ENCODE data around the gene FAT2.
"Not testable (repeated sequence)": the region's sequence is repeated elsewhere in the genome, so short reads cannot be mapped to it uniquely, and the experiment has no call there.

The FAT2 gene

DNA sequence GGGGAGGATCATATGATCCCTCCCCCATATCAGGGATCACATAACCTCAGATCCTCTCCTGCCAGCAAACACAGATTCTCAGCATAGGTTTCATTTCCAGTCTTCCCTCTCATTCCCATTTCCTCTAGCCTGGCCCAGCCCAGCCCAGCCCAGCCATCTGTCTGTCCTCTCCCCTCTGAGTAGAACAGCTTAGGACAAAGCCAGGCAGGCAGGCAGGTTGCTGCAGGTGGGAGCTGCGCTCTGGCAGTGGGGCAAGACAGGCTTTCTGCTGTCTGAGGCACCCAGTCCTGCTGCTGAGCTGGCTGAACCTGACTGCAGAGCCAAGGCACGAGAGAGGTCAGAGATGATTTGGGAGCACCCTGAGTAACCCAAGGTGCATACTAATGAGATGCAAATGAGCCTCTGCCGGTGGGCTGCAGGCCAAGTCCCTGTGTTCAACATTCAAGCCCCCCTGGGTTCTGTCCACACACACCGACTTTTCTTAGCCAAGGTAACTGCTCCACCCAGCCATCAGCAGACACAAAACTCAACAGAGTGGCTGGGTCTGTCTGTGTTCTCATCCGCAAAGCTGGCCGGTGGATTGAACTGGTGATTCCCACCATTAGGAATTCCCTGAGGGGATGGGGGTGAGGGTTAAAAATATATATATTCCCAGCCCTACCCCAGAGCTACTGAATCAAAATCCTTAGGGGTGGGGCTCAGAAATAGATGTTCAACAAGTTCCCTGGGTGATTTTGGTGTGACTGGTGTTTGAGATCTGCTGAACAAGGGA lies 9.1 kb downstream of the FAT2 start:
- in situ Hi-C loops (cut with MboI; ENCODE audit: low sequenced_read_pairs) = no loop called here

DNA sequence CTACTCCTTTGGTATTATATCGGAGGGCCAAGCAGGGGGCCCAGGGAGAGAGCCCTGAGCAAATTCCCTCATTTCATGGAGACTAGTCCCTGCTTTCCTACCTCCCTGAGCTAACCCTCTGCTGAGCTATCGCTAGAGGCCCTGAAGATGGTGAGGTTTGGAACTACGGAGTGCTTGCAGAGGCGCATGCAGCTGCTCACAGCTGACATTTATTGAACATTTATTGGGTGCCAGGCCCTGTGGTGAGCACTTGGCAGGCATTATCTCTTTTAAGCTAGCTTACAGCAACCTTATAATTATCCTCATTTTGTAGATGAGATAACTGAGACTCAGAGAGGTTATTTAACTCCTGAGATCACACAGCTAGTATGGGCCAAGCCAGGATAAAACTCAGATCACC lies 9.8 kb downstream of the FAT2 start:
- in situ Hi-C loops (cut with MboI; ENCODE audit: low sequenced_read_pairs) = no loop called here

DNA sequence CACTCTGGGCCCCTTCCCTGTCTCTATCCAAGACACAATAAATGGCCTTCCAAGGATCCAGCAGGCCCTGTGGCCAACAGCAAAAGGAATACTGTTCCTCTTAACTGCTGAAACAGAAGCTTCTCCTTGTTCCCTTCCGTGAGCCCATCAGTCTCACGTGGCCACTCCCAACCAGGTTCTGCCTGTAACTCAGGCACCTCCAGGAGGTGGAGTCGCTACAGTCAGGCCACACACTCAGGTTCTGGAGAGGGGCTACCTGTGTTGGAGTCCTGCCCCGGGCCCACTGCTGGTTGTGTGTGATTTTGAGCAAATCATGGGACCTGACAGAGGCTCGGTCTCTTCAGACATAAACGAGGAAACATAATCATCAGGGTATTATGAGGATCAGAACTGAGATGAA lies 10.3 kb downstream of the FAT2 start:
- in situ Hi-C loops (cut with MboI; ENCODE audit: low sequenced_read_pairs) = no loop called here

DNA sequence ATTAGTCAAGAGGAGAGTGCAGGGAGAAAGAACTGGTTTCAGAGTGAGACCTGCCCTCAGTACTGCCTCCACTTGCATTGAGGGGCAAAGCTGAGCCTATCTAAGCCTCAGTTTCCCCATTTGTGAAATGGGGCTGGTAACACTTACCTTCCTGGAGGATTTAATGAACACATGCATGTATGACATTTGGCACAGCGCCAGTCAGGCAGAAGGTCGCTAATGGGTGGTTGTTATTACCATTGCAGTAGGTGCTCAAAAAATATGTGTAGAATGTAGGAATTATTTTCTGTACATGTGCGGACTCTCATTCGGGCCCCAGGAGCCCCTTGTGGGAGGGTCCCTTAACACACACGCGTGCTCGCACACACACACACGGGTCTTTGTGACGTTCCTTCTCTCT lies 10.9 kb downstream of the FAT2 start:
- in situ Hi-C loops (cut with MboI; ENCODE audit: low sequenced_read_pairs) = no loop called here

DNA sequence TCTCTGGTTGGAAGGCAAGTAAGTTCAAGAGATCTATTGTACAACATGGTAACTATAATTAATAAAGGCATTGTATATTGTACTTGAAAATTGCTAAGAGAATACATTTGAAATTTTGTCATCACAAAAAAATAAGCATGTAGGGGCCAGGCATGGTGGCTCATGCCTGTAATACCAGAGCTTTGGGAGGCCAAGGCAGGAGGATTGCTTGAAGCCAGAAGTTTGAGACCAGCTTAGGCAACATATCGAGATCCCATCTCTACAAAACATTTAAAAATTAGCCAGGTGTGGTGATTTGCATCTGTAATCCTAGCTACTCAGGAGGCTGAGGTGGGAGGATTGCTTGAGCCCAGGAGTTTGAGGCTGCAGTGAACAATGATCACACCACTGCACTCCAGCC lies 12.0 kb downstream of the FAT2 start:
- in situ Hi-C loops (cut with MboI; ENCODE audit: low sequenced_read_pairs) = not testable (repeated sequence)

DNA sequence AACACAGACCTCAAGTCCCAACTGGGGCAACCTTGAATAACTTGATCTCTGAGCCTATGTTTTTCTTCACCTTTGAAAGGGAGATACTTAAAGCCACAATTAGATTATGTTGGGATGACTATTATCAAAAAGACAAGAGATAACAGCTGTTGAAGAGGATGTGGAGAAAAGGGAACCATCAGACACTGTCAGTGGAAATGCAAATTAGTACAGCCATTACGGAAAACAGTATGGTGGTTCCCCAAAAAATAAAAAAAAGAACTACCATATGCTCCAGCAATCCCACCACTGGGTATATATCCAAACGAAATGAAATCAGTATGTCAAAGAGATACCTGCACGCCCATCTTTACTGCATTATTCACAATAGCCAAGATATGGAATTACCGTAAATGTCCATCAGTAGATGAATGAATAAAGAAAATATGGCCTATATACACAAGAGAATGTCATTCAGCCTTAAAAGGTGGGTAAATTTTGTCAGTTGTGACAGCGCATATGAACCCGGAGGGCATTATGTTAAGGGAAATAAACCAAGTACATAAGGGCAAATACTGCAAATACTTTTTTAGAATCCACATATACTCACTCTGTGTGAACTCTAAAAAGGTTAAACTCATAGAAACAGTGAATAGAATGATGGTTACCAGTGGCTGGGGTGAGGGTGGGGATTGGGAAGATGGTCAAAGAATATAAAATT lies 12.7 kb downstream of the FAT2 start:
- in situ Hi-C loops (cut with MboI; ENCODE audit: low sequenced_read_pairs) = no loop called here

DNA sequence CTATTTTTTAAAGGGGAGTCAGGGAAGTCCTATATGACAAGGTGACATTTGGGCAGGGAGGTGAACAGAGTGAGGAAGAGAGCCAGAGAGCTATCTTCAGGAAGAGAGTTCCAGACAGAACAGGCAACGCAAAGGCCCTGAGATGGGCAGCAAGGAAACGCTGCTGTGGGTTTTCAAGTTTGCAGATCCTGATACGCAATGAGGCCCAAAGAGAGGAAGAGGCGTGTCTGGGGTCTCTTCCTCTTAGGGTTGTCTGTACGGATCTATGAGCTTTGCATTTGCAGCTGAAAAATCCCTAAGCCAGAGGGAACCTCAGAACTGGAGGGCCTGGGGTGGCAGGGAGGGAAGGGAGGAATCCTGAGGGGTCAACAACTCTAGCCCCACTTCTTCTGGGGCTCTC lies 13.6 kb downstream of the FAT2 start:
- in situ Hi-C loops (cut with MboI; ENCODE audit: low sequenced_read_pairs) = no loop called here

DNA sequence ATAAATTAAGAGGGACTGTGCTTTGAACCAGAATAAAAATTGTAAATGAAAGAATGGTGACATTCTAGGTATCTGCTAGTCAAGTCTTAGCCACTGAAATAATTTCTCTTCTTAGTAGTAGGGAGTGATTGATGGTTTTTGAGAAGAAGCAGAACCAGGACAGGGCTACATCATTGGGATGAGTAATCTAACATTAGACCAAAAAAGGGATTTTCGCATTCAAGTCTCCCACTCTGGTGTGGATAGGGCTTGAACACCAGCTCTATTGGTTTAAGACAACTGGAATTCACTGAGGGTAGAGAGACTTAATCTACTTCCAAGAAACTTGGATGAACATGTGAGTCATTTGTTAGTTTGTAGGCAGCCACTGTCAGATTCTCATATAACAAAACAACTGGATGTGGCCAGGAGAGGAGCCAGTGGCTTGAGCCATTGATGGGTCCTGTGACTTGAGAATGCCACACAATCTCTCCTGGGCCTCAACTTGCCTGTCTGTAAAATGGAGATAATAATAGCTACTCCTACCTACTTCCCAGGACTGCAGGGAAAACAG lies 16.6 kb downstream of the FAT2 start:
- in situ Hi-C loops (cut with MboI; ENCODE audit: low sequenced_read_pairs) = no loop called here

DNA sequence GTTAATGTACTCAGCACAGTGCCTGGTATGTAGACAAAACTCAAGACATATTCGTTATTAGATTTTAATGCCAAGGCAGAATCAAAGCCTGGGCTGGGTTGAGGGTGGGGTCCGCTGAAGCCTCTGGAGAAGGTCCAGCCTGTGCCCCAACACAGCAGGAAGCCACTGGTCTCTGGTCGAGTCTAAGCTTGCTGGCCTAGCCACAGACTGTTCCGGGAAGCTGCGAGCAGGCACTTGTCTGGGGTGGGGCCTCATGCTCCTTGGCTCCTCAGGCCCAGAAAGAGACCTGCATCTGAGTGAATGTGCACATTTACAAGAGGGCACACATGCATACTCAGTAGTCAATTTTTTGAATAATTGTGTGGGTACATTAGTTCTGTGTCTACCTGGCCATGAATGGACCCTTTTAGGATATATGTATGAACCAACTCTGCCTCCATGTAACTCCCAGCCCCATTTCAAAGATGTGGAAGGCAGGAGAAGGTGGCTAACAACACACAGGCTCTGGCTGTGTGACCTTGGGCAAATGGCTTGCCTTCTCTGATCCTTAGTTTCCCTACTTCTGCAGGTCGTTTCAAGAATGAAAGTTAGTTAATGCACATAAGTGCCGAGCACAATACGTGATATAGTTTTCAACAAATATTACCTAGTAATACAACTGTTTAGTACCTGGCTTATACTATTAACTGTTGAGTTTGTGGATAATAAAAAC lies 18.3 kb downstream of the FAT2 start:
- in situ Hi-C loops (cut with MboI; ENCODE audit: low sequenced_read_pairs) = no loop called here

DNA sequence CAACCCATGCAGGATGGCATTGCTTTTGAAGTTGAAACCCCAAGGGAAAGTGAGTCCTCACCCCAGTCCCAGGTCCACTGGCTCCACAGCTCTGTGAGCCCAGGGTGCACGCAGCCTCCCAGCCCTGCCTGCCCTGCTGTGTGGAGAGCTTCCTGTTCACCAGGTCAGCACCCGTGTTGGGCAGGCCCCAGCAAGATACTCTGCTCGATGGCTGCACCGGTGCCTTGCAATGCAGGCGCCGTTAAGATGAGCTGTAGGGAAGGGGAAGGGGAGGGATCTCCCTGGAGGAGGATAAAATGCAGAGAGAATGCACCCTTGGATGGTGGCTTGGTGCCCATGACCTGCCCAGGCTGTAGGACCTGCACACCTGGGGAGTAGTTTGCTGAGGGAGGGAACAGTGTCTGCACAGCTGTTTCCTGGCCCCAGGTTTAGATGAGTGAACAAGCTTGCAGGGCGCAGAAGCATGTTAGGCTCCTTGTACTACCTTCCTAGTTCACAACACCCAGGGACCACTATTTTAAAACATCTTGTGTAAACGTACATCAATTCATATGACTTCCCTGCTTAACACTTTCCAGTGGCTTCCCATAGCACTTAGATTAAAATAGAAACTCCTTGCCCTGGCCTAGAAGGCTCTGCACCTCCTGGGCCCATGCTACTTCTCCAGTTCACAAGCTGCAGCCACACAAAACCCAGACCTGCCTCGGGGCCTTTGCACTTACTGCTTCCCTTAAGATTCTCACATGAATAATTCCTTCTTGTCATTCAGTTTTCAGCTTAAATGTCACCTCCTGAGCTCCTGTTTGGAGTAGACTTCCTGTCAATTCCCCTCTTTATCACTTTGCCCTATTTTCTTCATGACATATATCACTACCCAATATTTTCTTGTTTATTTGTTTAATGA lies 19.6 kb downstream of the FAT2 start:
- in situ Hi-C loops (cut with MboI; ENCODE audit: low sequenced_read_pairs) = no loop called here

DNA sequence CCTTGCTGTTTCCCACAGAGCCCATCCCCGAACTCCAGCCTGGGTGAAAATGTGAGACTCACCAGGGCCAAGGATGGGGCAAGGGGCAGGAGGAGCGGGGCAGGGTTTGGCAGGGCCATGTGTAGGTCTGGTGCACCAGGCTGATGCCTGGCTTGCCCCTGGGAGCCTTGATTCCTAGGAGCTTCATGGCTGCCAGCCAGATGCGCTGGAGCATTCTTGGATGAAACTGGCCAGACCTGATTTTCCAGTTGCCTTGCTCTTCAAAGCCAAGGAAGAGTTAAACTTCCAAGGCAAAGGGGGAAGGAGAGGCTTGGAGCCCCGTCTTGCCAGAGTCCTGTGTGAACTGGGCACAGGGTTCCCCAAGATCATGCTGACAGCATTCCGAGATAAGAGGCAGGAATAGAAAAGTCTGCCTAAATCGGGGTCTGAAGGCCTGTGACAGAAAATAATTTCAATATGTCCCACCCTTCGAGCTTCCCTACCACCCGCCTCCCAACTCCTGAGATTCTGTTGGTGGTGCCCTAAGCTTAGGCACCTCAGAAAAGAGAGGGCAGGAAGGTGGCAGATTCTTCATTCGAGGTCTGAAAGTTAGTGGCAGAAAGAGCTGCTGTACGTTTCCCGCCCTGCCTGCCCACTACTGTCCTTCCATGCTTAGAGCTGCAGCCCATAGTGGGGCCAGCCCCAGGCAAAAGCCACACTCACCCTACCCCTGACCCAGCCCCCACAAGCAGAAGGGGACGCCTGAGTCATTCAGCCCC lies 20.4 kb downstream of the FAT2 start:
- in situ Hi-C loops (cut with MboI; ENCODE audit: low sequenced_read_pairs) = no loop called here

DNA sequence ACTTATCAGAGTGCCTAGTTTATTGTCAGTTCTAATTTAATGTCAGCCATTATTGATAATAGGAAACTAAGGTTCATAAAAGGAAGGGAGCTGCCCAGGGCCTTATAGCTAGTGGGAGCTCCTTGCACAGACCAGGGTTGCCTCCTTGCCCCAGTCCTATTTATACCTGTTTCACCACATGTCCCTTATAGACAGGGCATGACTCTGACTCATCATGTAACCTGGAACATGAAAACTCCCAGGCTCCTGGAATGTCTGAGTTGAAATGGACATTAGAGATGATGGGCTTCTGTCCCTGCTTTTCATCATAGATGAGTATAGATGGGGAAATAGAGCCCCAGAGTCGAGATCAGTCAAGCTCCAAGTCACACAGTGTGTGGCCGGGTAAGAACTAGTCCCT lies 21.1 kb downstream of the FAT2 start:
- in situ Hi-C loops (cut with MboI; ENCODE audit: low sequenced_read_pairs) = no loop called here

DNA sequence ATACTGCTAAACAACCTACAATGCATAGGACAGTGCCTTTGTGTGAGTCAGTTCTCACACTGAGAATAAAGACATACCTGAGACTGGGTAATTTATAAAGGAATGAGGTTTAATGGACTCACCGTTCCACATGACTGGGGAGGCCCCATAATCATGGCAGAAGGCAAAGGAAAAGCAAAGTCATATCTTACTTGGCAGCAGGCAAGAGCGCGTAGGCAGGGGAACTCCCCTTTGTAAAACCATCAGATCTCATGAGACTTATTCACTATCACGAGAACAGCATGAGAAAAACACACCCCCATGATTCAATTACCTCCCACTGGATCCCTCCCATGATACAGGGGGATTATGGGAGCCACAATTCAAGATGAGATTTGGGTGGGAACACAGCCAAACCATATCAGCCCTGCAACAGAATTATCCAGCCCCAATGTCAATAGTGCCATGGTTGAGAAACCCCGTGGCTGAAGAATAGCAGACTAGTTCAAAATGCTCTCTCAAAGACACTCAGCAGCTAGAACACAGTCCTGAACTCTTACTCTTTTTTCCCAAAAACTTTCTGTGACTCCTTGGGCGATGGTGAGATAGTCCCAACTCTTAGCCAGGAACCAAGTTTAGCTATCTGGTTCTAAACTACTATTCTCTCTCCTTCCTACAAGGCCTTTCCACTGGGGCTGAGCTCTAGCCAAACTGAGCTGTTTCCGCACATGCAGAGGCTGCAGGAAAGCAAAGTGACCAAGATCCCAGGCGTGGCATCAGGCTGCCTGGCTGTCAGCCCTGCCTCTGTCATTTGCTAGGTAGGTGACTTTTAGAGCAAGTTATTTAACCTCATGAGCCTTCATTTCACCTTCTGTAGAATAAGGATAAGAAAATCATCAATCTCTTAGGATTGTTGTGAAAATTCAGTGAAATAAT lies 21.7 kb downstream of the FAT2 start:
- in situ Hi-C loops (cut with MboI; ENCODE audit: low sequenced_read_pairs) = no loop called here

DNA sequence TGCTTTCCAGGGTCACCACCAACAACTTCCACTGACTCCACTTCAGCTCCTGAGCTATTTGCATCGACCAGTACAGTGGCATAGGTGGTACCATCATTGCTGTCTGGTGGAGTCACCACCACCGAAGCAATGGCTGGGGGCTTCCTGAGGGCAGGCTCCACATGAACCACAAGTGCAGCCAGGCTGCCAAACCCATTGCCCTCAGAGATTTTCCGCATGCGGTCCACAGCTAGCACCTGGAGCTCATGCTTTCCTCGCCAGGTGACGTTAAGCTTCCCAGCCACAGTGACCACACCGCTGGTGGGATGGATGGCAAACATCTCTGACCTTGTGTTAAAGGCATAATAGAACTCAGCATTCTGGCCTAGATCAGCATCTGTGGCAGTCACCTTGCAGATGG lies 23.1 kb downstream of the FAT2 start:
- in situ Hi-C loops (cut with MboI; ENCODE audit: low sequenced_read_pairs) = no loop called here

DNA sequence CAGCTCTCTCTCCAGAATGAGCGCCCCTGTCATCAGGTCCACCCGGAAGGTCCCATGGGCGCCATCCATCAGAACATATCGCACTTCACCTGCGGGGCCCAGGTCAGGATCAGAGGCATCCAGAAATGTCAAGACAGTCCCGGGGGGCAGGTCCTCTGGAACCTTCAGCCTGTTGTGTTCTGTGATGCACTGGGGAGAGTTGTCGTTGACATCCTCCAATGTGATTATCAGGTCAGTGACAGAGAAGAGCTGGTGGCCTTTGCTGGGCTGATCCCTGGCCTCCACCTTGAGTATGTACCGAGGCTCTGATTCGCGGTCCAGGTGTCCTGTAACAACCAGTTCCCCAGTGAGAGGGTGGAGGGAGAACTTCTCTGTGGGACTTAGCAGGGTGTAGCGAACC lies 25.2 kb downstream of the FAT2 start:
- in situ Hi-C loops (cut with MboI; ENCODE audit: low sequenced_read_pairs) = no loop called here

DNA sequence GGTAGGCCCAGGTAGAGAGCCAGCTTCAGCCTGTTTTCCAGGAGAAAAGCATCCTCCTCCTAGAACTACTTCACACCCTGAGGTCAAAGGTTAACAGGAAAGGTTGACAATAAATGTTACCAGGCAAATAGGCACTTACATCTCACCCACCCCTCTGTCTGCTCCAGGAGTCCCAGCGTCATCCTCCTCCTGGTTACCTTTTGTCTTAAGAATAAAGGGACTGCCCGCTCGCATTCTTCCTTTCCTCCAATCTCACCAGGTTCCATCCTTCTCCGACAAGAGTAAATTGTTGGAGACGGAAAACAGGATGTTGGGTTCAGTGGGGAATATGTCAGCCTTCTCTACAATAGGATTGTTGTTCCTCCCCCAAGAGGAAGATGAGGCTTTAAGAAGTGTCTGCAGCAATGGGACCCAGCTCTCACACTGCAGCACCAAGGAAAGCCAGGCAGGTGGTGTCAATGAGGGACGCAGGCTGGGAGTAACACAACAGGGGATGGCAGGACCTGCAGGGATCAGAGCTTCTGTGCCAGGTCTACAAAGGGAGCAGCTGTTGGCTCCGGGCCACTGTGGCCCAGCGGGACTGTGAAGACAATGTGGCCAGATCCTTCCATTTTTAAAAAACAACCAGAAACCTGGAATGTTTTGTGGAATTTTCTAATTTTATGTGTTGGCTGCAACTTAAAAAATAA lies 29.0 kb downstream of the FAT2 start:
- in situ Hi-C loops (cut with MboI; ENCODE audit: low sequenced_read_pairs) = no loop called here

DNA sequence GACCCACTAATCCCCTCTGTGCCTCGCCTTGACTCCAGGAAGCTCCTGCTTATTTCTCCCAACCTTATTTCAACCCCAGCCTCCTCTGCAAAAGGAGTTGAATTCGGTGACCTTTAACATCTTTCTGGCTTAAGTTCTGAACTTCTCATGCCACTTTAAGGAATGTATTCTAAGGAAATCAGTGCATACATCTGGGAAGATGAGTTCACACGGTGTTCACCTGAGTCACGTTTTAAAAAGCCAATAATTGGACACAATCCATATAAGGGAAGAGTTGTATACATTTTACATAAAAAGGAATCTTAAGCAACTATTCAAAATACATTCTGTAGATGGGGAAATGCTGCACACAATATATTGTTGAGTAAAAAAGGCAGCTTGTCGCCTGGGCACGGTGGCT lies 33.2 kb downstream of the FAT2 start:
- in situ Hi-C loops (cut with MboI; ENCODE audit: low sequenced_read_pairs) = no loop called here

DNA sequence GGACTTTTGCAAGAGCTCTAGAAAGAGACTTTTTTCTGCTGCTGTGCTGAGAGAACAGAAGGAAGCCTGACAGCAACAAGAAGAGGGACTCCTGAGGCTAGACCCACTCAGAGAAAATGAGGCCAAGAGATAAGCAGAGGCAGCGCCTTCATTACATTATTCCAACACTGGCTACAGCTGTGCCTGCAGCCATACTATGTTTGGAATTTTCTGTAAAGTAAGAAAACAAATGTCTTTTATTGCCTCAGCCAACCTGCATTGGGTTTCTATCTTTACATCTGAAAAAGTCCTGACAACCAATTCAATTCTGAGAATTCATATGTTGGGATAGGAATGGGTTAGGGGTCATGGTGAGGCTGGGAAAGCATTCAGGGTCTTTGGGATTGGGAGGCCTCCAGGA lies 33.7 kb downstream of the FAT2 start:
- in situ Hi-C loops (cut with MboI; ENCODE audit: low sequenced_read_pairs) = no loop called here

Data from HL-60/S4 (cell line).